SIG-M5 treated with dmso at 0.1 percent for 504 hours (cell line): ENCODE measurements around the gene PLGLB2.
"Not testable (repeated sequence)": the region's sequence is repeated elsewhere in the genome, so short reads cannot be mapped to it uniquely, and the experiment has no call there.

Source experiments
- DNase-seq: peaks from one replicate; lab custom pipeline; 2025; ENCODE audit not compliant: unreplicated experiment; lab: John Stamatoyannopoulos, UW

Gene PLGLB2

DNA sequence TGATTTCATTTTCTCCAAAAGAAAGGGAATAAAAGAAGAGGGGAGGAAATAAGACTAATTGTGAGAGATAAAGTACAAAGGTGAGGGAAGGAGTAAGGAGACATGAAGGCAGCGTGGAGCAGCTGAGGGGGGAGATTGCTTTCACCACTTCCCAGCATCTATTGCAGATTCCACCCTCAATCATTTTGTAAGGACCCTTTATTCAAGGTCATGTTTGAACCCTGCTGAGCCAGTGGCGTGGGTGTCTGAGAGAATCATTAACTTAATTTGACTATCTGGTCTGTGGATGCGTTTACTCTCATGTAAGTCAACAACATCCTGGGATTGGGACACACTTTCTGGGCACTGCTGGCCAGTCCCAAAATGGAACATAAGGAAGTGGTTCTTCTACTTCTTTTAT is at the start of gene PLGLB2:
TSS of gene PLGLB2 (plus strand) at position 297 of the 400 bp plus-strand sequence. CDS start at position 364, 67 bp downstream.
- DNase-seq, result not testable (repeated sequence)

DNA sequence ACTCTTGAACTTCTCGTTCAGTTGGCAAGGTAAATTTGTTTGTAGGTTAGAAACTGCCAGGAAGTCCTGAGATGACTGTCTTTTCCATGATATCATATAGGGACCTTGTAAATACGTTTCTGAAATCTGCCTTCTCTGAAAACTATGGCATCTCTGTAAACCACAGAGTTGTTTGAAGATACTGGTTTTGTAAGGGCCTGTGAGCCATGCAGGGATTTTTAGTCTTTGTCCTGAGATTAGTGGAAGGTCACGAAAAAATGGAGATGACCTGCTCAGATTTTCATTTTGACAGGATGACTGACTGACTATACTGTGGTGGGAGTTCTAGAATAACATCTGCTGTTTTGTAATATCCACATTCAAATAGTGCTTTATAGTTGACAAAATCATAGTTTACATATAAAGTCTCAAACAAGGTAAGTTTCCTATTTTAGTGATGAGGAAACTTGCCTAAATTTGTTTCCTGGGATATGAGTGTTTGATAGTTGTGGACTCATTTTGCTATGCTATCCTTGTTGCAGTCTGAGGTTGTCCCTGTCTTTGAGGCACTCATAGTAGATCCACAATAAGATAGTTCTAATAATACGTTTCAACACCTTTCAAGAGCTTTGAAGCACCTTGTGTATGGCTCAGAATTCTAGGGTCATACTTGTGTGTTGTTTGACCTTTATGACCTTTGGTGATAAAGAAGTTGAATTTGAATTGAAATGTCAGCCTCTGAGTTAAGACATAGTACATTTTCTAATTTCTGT is 43.1 kb upstream of the PLGLB2 start:
- not testable (repeated sequence) for DNase-seq

DNA sequence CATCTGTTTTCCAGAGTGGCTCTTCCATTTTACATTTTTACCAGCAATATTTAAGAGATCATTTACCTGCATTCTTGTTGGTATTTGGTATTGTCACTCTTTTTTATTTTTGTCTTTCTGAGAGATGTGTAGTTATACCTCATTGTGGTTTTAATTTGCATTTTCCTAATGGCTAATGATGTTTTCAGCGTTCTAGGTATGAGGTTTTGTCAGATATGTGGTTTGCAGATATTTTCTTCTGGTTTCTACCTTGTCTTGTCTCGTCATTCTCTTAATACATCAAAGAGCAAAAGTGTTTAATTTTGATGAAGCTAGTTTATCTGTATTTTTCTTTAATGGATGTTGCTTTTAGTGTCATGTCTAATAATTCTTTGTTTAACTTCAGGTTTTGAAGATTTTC is 39.5 kb upstream of the PLGLB2 start:
- DNase-seq, result not testable (repeated sequence)

DNA sequence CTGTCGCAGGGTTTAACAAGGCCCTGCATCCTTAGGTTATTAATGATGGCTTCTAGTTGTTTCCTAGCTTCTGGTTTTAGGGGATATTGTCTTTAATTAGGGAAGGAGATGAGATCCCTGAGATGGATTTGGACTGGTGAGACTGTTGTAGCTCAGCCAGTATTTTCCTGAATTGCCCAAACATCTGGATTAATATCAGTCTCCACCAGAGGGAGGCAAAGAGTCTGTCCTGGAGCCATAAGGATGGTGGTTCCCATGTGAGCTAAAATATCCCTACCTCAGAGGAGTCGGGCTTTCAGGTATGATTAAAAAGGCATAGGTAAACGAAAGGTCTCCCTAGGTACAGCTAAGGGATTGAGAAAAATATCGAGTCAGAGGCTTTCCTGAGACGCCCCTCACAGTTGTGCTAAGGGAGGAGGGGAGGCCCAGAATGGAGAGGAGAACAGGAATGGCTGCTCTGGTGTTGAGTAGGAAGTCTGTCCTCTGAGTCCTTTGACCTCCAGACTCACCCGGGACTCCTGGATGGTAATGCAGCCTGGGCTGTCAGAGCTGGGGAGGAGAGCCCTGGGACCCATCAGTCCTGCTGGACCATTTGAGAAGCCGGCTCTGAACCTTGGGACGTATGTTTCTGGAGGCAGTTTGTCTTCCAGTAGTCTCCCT is 19.8 kb upstream of the PLGLB2 start:
- not testable (repeated sequence) for DNase-seq

DNA sequence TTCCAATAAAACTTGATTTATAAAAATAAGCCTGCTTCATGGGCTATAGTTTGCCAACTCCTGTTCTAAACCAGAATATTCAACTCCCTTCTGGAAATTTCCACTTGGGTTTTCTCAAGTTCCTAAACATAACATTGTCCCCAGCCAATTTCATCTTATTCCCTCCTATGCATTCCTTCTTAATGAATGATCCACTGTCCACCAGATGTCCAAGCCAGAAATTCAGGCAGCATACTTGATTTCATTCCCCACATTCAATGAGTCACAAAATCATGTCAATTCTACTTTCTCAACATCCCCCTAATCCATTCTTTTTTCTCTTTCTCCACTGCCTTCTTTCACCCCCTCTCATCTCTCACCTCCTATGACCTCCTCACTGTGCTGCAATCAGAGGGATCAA is 7.0 kb upstream of the PLGLB2 start:
- not testable (repeated sequence) for DNase-seq

DNA sequence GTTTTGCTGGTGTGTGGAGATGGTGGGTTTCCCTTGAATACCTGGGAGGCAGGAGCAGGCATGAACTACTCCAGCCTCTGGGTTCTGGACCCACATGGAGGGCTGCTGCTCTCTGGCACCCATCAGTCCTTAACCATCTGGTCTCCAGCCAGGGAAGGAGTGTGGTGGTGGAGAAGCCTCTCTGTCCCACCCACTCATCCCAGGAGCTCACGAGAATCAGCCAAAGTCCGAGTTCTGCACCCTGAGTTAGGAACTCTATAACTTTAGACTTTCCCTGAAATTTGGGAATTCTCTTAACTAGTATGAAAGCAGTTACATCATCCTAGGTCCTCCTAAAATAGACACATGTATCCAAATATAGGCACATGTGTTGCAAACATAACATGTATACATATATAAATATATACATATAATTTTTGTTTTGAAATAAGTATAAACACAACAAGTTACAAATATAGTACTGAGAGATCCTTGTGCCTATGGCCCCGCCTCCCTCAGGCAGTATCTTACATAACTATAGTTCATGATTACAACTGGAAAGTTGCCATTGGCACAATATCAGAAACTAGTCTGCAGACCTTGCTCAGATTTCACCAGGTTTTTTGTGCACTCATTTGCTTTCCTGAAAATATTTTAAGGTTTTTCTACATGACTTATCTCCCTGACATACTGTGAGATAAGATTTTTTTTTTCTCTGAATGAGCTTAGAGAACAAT is 5.3 kb upstream of the PLGLB2 start:
- DNase-seq, result not testable (repeated sequence)

DNA sequence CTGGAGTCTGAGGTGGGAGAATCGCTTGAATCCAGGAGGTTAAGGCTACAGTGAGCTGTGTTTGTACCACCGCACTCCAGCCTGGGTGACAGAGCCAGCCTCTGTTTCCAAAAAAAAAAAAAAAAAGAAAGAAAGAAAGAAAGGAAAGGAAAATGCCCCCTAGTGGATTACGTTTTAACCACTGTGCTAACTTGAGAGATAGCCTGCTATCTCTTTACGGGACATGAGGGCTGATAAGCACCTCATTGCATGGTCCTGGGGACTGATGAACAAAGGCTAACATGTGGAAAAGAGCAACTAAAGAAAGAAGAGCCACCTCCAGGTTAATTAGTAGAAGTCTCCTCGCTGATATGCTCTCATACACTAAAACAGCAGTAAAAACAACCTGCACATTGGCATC is 4.2 kb upstream of the PLGLB2 start:
- not testable (repeated sequence) for DNase-seq

DNA sequence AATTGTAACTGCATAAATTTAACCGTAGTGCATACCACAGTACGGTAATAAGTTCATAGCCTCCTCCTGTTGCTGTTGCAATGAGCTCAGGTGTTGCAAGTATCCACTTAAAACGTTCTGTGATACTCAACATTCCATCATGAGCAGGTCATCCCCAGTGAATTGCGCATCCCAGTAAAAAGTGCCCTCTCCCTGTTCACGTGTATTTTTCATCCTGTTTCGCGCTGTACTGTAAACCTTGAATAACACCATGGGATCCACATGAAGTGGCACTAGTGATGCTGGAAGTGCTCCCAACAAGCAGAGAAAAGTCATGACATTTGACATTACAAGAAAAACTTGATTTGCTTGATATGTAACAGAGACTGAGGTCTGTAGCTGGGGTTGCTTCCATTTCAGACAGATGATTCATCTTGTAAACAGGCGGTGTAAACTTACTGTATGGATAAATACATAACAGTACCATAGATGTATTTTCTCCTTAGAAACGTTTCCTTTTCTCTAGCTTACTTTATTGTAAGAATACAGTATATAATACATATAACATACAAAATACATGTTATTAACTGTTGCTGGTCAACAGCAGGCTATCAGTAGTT is 2.4 kb upstream of the PLGLB2 start:
- DNase-seq, result not testable (repeated sequence)

DNA sequence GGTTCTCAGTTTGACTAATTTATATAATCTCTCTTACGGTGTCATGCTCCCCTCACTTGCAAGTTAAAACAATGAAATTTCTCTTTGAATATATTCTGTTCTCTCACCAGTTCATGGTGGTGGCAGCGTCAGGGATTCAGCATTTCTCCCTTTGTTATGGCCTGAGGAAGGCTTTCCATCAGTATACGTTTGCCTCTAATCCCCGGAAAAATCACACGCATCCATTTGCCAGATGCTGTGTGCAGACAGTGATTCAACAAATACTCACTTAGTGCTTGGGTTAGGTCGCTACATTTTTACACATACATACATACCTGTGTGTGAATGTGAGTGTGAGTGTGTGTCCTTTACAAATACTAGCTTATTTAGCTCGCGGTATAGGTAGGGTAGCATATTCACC is 637 bp downstream of the PLGLB2 start:
- DNase-seq, result not testable (repeated sequence)

DNA sequence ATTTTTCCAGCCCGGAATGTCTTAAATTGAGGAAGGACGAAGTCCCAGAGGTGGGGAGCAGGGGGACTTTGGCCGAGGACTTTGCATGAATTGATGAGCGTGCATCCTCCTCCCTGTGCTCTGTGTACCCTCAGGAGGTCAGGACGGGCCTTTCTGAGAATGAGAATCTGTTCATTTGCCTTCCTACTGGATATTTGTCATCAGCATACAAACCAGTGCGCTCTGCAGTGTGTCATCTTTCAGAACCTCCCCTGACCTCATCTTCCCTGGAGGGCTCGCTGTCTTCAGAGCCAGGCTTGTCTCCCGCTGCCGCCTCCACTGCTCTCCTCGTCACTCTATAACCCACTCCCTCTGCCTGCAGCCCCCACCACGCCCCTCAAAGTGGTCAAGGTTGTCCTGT is 2.7 kb downstream of the PLGLB2 start:
- DNase-seq, result not testable (repeated sequence)

DNA sequence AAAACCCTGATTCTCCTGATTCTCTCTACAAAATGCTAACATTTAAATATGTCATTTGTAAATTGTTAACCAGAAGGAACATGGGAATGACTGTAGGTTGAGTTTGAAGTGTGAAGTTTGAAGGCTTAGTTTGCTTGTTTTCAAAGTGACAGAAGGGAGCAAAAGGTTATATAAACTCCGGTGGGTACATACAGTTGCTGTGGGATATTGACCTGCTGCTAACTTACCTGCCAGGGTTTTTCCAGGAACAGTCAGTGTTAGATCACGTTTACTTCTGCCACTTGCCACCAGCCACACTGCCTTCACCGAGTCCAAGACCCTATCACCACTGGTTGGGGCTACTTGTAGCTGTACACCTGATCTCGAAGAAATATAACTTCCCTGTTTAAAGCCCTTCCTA is 6.9 kb downstream of the PLGLB2 start:
- DNase-seq, result not testable (repeated sequence)
